Activated naive CD4-positive, alpha-beta T cell treated with anti-CD3 and anti-CD28 coated beads for 36 hours (primary cell): Measurements from ENCODE around the gene CAMK2A. TPM values are rescaled to one million over a fixed set of nuclear protein-coding genes. Genes with fewer than 3 reads are reported as not detected.

Experiments used
- CTCF ChIA-PET: fragments of 350-600 bp; sonication (Branson Sonifier 250); formaldehyde crosslinking; loops from one replicate; lab custom pipeline; 2021; ENCODE audit warnings: antibody characterized with exemption; lab: Charles Lee
- DNase-seq: peaks from one replicate; pipeline ENCODE4 v3.0.0-alpha.2; 2020
- H3K27ac Mint-ChIP-seq: one replicate; pipeline ENCODE4 v1.8.0; 2021; ENCODE audit warnings: mild to moderate bottlenecking, mixed read lengths
- H3K27me3 Mint-ChIP-seq: one replicate; pipeline ENCODE4 v1.8.0; 2021; ENCODE audit warnings: low read depth, mixed read lengths
- H3K36me3 Mint-ChIP-seq: one replicate; pipeline ENCODE4 v1.8.0; 2021; ENCODE audit warnings: low read depth, mixed read lengths
- H3K4me1 Mint-ChIP-seq: one replicate; pipeline ENCODE4 v1.8.0; 2021; ENCODE audit warnings: low read depth, mixed read lengths
- H3K4me3 Mint-ChIP-seq: one replicate; pipeline ENCODE4 v1.8.0; 2021; ENCODE audit warnings: mild to moderate bottlenecking, moderate library complexity, mixed read lengths
- H3K9me3 Mint-ChIP-seq: one replicate; pipeline ENCODE4 v1.8.0; 2021; ENCODE audit warnings: mixed read lengths
- intact Hi-C: fragments of 100-400 bp; cut with micrococcal nuclease; formaldehyde crosslinking; loops from one replicate; pipeline ENCODE4 v1.15.1; 2023
- total RNA-seq, 2 experiments: library from RNA; stranded (reverse); gene quantifications; one replicate each; pipeline ENCODE4 v1.2.3, GENCODE V29; 2021

The CAMK2A gene
- total RNA-seq, 2 experiments from 2014 or later = not detected

- intact Hi-C loops = no loop called here
- DNase-seq = no peak
- CTCF ChIA-PET = no interaction called here
These were observed 60.0 kb downstream of the CAMK2A start for GRCh38 chr5:150229571-150229970.

GRCh38 chr5:150227606-150228273 lies 61.8 kb downstream of the CAMK2A start:
- Mint-ChIP-seq H3K36me3 (no peaks in the 10 kb centered on the region), H3K27ac (no peak overlapping the region), H3K4me1 (no peaks in the 10 kb centered on the region), H3K27me3 (no peaks in the 10 kb centered on the region), H3K4me3 (no peak overlapping the region), H3K9me3 (no peaks in the 10 kb centered on the region)
- no peak for DNase-seq
- CTCF ChIA-PET = interaction anchor here (0.9 kb wide), 1 partner anchor 18 kb away, joined by 3 read pairs; no protein-coding TSS in a partner anchor
- intact Hi-C loops = no loop called here

More at GRCh38 chr5:150229571-150229970, 60.0 kb downstream of the CAMK2A start:
- H3K9me3 Mint-ChIP-seq = no peaks in the 10 kb centered on the region
- no peaks in the 10 kb centered on the region for H3K27me3 Mint-ChIP-seq
- no peak overlapping the region for H3K4me3 Mint-ChIP-seq
- no peak overlapping the region for H3K27ac Mint-ChIP-seq
- H3K4me1 Mint-ChIP-seq = no peaks in the 10 kb centered on the region
- H3K36me3 Mint-ChIP-seq = no peaks in the 10 kb centered on the region

- H3K4me3 Mint-ChIP-seq = no peak overlapping the region
- CTCF ChIA-PET = interaction anchor here (0.9 kb wide), 1 partner anchor 17 kb away, joined by 3 read pairs; no protein-coding TSS in a partner anchor
- H3K27ac Mint-ChIP-seq = no peak overlapping the region
- intact Hi-C loops = no loop called here
- H3K4me1 Mint-ChIP-seq = no peaks in the 10 kb centered on the region
- H3K27me3 Mint-ChIP-seq = no peaks in the 10 kb centered on the region
- H3K9me3 Mint-ChIP-seq = no peaks in the 10 kb centered on the region
- H3K36me3 Mint-ChIP-seq = no peaks in the 10 kb centered on the region
- DNase-seq = no peak
These were observed 62.5 kb downstream of the CAMK2A start for GRCh38 chr5:150227036-150227435.

GRCh38 chr5:150224483-150225027 lies 65.0 kb downstream of the CAMK2A start:
- DNase-seq = no peak
- Mint-ChIP-seq H3K4me1 (no peaks in the 10 kb centered on the region), H3K36me3 (no peaks in the 10 kb centered on the region), H3K27me3 (no peaks in the 10 kb centered on the region), H3K27ac (no peak overlapping the region), H3K4me3 (no peak overlapping the region), H3K9me3 (no peaks in the 10 kb centered on the region)
- CTCF ChIA-PET = no interaction called here
- intact Hi-C loops = no loop called here

GRCh38 chr5:150223474-150223873 lies 66.1 kb downstream of the CAMK2A start:
- no peaks in the 10 kb centered on the region for H3K4me1 Mint-ChIP-seq
- no peak overlapping the region for H3K4me3 Mint-ChIP-seq
- no peaks in the 10 kb centered on the region for H3K9me3 Mint-ChIP-seq
- CTCF ChIA-PET = interaction anchor here (0.6 kb wide), 1 partner anchor 72 kb away, joined by 4 read pairs; no protein-coding TSS in a partner anchor
- no peak for DNase-seq
- no peak overlapping the region for H3K27ac Mint-ChIP-seq
- H3K27me3 Mint-ChIP-seq = no peaks in the 10 kb centered on the region
- H3K36me3 Mint-ChIP-seq = no peaks in the 10 kb centered on the region
- intact Hi-C loops = no loop called here

- CTCF ChIA-PET = no interaction called here
- Mint-ChIP-seq H3K4me1 (no peaks in the 10 kb centered on the region), H3K27ac (no peak overlapping the region), H3K4me3 (no peak overlapping the region), H3K36me3 (no peaks in the 10 kb centered on the region), H3K9me3 (no peaks in the 10 kb centered on the region), H3K27me3 (no peaks in the 10 kb centered on the region)
- intact Hi-C loops = no loop called here
- no peak for DNase-seq
These were observed 66.7 kb downstream of the CAMK2A start for GRCh38 chr5:150222906-150223305.

- intact Hi-C loops = no loop called here
- no peaks in the 10 kb centered on the region for H3K9me3 Mint-ChIP-seq
- H3K27ac Mint-ChIP-seq = no peak overlapping the region
- no peaks in the 10 kb centered on the region for H3K36me3 Mint-ChIP-seq
- DNase-seq = no peak
- CTCF ChIA-PET = interaction anchor here (2.5 kb wide), 1 partner anchor 59 kb away, joined by 8 read pairs; no protein-coding TSS in a partner anchor
- H3K4me3 Mint-ChIP-seq = no peak overlapping the region
- no peaks in the 10 kb centered on the region for H3K4me1 Mint-ChIP-seq
- H3K27me3 Mint-ChIP-seq = peaks cover 4% of the 10 kb centered on the region
These were observed 68.1 kb downstream of the CAMK2A start for GRCh38 chr5:150221471-150221870.

GRCh38 chr5:150219861-150220260 lies 69.7 kb downstream of the CAMK2A start:
- no peak for DNase-seq
- Mint-ChIP-seq H3K4me3 (no peak overlapping the region), H3K27ac (no peak overlapping the region), H3K4me1 (no peaks in the 10 kb centered on the region), H3K9me3 (no peaks in the 10 kb centered on the region), H3K36me3 (no peaks in the 10 kb centered on the region), H3K27me3 (peaks cover 4% of the 10 kb centered on the region)
- CTCF ChIA-PET = interaction anchor here (1.2 to 2.6 kb wide), 3 partner anchors 57 to 90 kb away, joined by 3 to 10 read pairs (median 8); no protein-coding TSS in a partner anchor
- intact Hi-C loops = loop anchor here (2.0 to 5.0 kb wide), 2 partner anchors 217 to 583 kb away; no protein-coding TSS in a partner anchor

GRCh38 chr5:150219142-150219541 lies 70.4 kb downstream of the CAMK2A start:
- H3K4me1 Mint-ChIP-seq = no peaks in the 10 kb centered on the region
- CTCF ChIA-PET = interaction anchor here (0.8 to 2.6 kb wide), 11 partner anchors 10 to 191 kb away, joined by 3 to 10 read pairs (median 3); no protein-coding TSS in a partner anchor
- no peaks in the 10 kb centered on the region for H3K36me3 Mint-ChIP-seq
- no peak overlapping the region for H3K4me3 Mint-ChIP-seq
- DNase-seq = no peak
- H3K27me3 Mint-ChIP-seq = peaks cover 4% of the 10 kb centered on the region
- H3K27ac Mint-ChIP-seq = no peak overlapping the region
- intact Hi-C loops = loop anchor here (2.0 to 5.0 kb wide), 2 partner anchors 218 to 582 kb away; no protein-coding TSS in a partner anchor
- no peaks in the 10 kb centered on the region for H3K9me3 Mint-ChIP-seq

GRCh38 chr5:150218693-150219035 lies 70.9 kb downstream of the CAMK2A start:
- no peak overlapping the region for H3K27ac Mint-ChIP-seq
- no peak for DNase-seq
- CTCF ChIA-PET = interaction anchor here (0.8 to 2.6 kb wide), 11 partner anchors 10 to 190 kb away, joined by 3 to 10 read pairs (median 3); no protein-coding TSS in a partner anchor
- no peaks in the 10 kb centered on the region for H3K36me3 Mint-ChIP-seq
- H3K27me3 Mint-ChIP-seq = peaks cover 4% of the 10 kb centered on the region
- H3K4me3 Mint-ChIP-seq = no peak overlapping the region
- no peaks in the 10 kb centered on the region for H3K9me3 Mint-ChIP-seq
- no peaks in the 10 kb centered on the region for H3K4me1 Mint-ChIP-seq
- intact Hi-C loops = loop anchor here (1.0 to 5.0 kb wide), 6 partner anchors 57 to 582 kb away; no protein-coding TSS in a partner anchor

- H3K36me3 Mint-ChIP-seq = no peaks in the 10 kb centered on the region
- H3K9me3 Mint-ChIP-seq = no peaks in the 10 kb centered on the region
- no peak overlapping the region for H3K4me3 Mint-ChIP-seq
- peaks cover 4% of the 10 kb centered on the region for H3K27me3 Mint-ChIP-seq
- intact Hi-C loops = loop anchor here (1.0 to 5.0 kb wide), 6 partner anchors 57 to 581 kb away; no protein-coding TSS in a partner anchor
- H3K4me1 Mint-ChIP-seq = no peaks in the 10 kb centered on the region
- H3K27ac Mint-ChIP-seq = no peak overlapping the region
- CTCF ChIA-PET = interaction anchor here (0.8 to 2.6 kb wide), 11 partner anchors 11 to 384 kb away, joined by 3 to 10 read pairs (median 3); no protein-coding TSS in a partner anchor
- DNase-seq = peak; percentile 91
These were observed 71.5 kb downstream of the CAMK2A start for GRCh38 chr5:150217873-150218692.

- intact Hi-C loops = loop anchor here (5.0 kb wide), 1 partner anchor 220 kb away; no protein-coding TSS in a partner anchor
- CTCF ChIA-PET = interaction anchor here (1.9 to 2.6 kb wide), 2 partner anchors 59 to 88 kb away, joined by 9 to 10 read pairs; no protein-coding TSS in a partner anchor
- Mint-ChIP-seq H3K4me1 (no peaks in the 10 kb centered on the region), H3K27ac (no peak overlapping the region), H3K36me3 (no peaks in the 10 kb centered on the region), H3K4me3 (no peak overlapping the region), H3K9me3 (no peaks in the 10 kb centered on the region), H3K27me3 (peaks cover 4% of the 10 kb centered on the region)
- DNase-seq = no peak
These were observed 72.5 kb downstream of the CAMK2A start for GRCh38 chr5:150217038-150217437.
